Fibroblast of skin of left quadriceps (primary cell): ENCODE measurements around the gene IRF2.
"Not testable (repeated sequence)": the region's sequence is repeated elsewhere in the genome, so short reads cannot be mapped to it uniquely, and the experiment has no call there.

Experiments
- DNase-seq, 2 experiments: peaks; one replicate each; pipeline ENCODE4 v3.0.0-alpha.2; 2013; ENCODE audit warnings: low read depth in 2 of 2

The IRF2 gene

GRCh38 chr4:184347251-184348239 lies 126.8 kb downstream of the IRF2 start:
- DNase-seq = no peak

- no peak for DNase-seq
These were observed 127.7 kb downstream of the IRF2 start for GRCh38 chr4:184346682-184347081.

- not testable (repeated sequence) for DNase-seq
These were observed 128.1 kb downstream of the IRF2 start for GRCh38 chr4:184346273-184346672.

DNA sequence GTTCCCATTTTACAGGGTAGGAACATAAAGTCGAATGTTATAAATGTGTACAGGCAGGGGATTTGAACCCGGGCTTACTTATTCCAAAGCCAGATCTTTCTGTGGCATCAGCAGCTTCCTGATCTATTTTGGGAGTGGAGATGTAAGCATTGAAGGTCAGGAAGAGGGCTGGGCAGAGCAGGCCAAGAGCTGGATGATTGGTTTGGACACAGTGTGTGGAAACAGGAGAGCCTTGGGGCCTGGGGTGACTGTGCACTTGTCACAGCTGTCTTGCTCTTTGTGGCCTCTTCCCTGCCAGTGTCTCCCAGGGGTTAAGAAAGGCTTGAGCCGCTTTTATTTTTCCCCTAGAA lies 128.8 kb downstream of the IRF2 start:
- DNase-seq = no peak

- DNase-seq = no peak
These were observed 129.3 kb downstream of the IRF2 start for GRCh38 chr4:184344899-184345572.

DNA sequence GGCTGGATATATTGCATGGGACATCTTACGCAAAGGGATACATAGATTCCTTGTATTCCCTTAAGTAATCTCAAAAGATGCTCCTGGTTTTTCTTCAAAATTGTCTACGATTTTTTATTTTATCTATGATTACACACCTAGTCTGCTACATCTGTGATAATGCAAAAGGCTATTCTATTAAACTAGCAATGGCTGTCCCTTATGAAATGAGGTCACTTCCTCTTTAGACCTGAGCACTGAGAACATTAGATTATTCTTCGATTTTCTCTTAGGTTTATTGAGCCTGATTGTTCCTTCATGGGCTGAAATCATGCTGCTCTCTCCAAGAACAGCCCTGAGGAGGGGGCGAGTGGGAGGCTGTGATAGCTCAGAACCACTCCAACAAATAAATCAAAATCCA lies 129.9 kb downstream of the IRF2 start:
- DNase-seq = no peak

DNA sequence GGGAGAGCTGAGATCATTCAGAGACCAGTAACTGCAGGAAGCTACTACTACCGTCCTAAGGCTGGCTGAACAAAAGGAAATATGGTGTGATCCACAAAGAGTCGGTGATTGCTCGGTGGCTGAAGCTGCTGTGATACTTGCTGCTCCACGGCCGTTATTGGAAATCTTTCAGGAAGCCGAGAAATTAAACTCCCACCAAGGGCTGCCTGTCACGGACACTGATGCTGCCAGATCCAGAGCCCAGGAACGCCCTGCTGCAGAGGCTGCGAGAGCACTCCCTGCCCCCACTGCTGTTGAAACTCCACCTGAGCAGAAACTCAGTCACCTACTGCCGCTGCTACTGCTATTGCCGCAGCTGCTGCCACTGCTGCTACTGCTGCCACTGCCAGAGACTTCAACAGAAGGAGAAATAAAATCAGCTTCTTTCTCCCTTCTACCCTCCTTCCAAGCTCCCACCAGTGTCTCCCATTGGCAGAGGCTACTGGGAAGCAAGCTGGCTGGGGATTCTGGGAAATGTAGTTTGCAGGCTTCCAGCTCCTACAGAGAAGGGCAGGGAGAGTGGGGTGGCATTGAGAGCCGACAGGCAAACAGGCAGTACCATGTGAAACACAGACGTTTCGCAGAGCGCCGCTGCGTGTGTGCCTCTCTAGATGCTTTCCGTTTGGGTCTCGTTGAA lies 130.7 kb downstream of the IRF2 start:
- peak; percentile 44 to 45 for DNase-seq

- not testable (repeated sequence) for DNase-seq
These were observed 131.5 kb downstream of the IRF2 start for GRCh38 chr4:184342857-184343237.

DNA sequence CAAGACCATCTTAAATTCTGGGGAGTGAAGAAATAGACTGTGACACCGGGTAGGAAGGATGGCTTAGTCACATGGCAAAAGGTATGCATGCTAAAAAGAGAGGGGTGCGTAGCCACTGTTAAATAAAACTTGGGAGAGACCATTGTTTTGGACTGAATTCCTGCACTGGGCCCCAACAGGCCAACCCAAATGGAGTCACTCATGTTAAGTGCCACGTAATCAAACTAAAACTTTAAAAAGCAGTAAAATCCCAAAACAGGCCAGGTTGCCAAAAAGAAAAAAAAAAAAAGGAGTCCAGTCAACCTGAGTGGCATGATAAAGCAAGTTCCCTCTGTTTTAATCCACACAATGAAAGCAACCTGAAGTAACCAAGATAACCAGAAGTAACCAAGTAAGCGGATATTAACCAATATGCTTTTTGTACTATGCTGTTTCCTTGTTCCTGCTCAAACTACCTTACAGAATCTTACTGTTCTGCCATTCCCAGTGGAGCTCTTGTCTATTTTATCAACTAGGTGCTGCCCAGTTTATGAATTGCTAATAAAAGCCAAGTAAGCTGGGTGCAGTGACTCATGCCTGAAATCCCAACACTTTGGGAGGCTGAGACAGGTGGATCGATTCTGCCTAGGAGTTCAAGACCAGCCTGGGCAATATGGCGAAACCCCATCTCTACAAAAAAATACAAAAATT lies 132.0 kb downstream of the IRF2 start:
- no peak for DNase-seq

- not testable (repeated sequence) for DNase-seq
These were observed 134.8 kb downstream of the IRF2 start for GRCh38 chr4:184339398-184340193.

GRCh38 chr4:184337907-184338306 lies 136.4 kb downstream of the IRF2 start:
- no peak for DNase-seq
